Spleen (tissue), 7 donors: Measurements from ENCODE around the gene IFI44L.

Experiments used
- CTCF ChIP-seq, 11 experiments: fragments of 200-600 bp in 7 of 11; fragments of 450-650 bp in 4 of 11; sonication (generic) in 4 of 11; IDR thresholded peaks in 8 of 11; conservative IDR thresholded peaks in 3 of 11; 1 replicate in 7 of 11; 2 replicates in 4 of 11; pipeline versions ENCODE4 v1.4.0 to v1.8.0; 2016 to 2021; ENCODE audit warnings: antibody characterized with exemption in 11 of 11, inconsistent platforms in 4 of 11, mild to moderate bottlenecking in 1 of 11
- POLR2A ChIP-seq, 3 donors: fragments of 450-650 bp; IDR thresholded peaks; one replicate each; pipeline ENCODE4 v1.5.1; 2017; ENCODE audit warnings: antibody characterized with exemption in 3 of 3, mild to moderate bottlenecking in 1 of 3
- POLR2AphosphoS5 ChIP-seq, 3 donors: sonication (generic); formaldehyde crosslinking; IDR thresholded peaks; one replicate each; pipeline ENCODE4 v1.5.1; 2017; ENCODE audit warnings: antibody characterized with exemption in 3 of 3
- donor health status: DM: no; HTN: no; CAD: no; lungs with moderate emphysema.
- donor health status: DM: no; HTN: no; CAD: no.
- donor health status: DM: no; HTN: no; CAD: no.

- no peak for TF ChIP-seq POLR2AphosphoS5 (IDR thresholded peaks at IDR 0.05)
- TF ChIP-seq CTCF (IDR thresholded peaks at IDR 0.05 in 8 of 11, conservative IDR thresholded peaks at IDR 0.05 in 3 of 11), result no peak
- no peak for TF ChIP-seq POLR2A (IDR thresholded peaks at IDR 0.05)
These were observed 71.9 kb downstream of the IFI44L start for GRCh38 chr1:78691995-78692747.
